Colon (tissue), 2 donors: ENCODE data around the gene PIP5K1C.

Experiments
- FAIRE-seq: peaks from 2 replicates; lab custom pipeline; 2012; peaks lifted over from hg19 to GRCh38; lab: Jason Lieb, UNC
- donor health status: control.
- donor health status: control.

PIP5K1C gene

GRCh38 chr19:3694361-3695123, 5.7 kb downstream of the PIP5K1C start:
- no peak for FAIRE-seq

GRCh38 chr19:3693025-3693925, 7.0 kb downstream of the PIP5K1C start:
- no peak for FAIRE-seq

- FAIRE-seq: no peak
These were observed 7.9 kb downstream of the PIP5K1C start for GRCh38 chr19:3692141-3693024.

- FAIRE-seq: no peak
These were observed 8.5 kb downstream of the PIP5K1C start for GRCh38 chr19:3691726-3692125.

GRCh38 chr19:3691372-3691716, 8.9 kb downstream of the PIP5K1C start:
- no peak for FAIRE-seq

- FAIRE-seq: no peak
These were observed 9.5 kb downstream of the PIP5K1C start for GRCh38 chr19:3690551-3691371.

GRCh38 chr19:3687774-3688706, 12.2 kb downstream of the PIP5K1C start:
- FAIRE-seq: no peak

GRCh38 chr19:3687393-3687773, 12.9 kb downstream of the PIP5K1C start:
- FAIRE-seq: no peak

GRCh38 chr19:3684817-3685410, 15.4 kb downstream of the PIP5K1C start:
- FAIRE-seq: no peak

- FAIRE-seq: no peak
These were observed 16.0 kb downstream of the PIP5K1C start for GRCh38 chr19:3684054-3684816.

- no peak for FAIRE-seq
These were observed 16.7 kb downstream of the PIP5K1C start for GRCh38 chr19:3683405-3684053.

GRCh38 chr19:3682741-3683404, 17.4 kb downstream of the PIP5K1C start:
- FAIRE-seq: no peak

GRCh38 chr19:3682286-3682685, 18.0 kb downstream of the PIP5K1C start:
- FAIRE-seq: no peak

GRCh38 chr19:3680939-3681338, 19.3 kb downstream of the PIP5K1C start:
- no peak for FAIRE-seq

- no peak for FAIRE-seq
These were observed 20.7 kb downstream of the PIP5K1C start for GRCh38 chr19:3679581-3679980.

- FAIRE-seq: no peak
These were observed 21.1 kb downstream of the PIP5K1C start for GRCh38 chr19:3679138-3679537.

GRCh38 chr19:3678188-3678587, 22.1 kb downstream of the PIP5K1C start:
- FAIRE-seq: no peak
